ENCODE results near the gene PFDN6.

DNA sequence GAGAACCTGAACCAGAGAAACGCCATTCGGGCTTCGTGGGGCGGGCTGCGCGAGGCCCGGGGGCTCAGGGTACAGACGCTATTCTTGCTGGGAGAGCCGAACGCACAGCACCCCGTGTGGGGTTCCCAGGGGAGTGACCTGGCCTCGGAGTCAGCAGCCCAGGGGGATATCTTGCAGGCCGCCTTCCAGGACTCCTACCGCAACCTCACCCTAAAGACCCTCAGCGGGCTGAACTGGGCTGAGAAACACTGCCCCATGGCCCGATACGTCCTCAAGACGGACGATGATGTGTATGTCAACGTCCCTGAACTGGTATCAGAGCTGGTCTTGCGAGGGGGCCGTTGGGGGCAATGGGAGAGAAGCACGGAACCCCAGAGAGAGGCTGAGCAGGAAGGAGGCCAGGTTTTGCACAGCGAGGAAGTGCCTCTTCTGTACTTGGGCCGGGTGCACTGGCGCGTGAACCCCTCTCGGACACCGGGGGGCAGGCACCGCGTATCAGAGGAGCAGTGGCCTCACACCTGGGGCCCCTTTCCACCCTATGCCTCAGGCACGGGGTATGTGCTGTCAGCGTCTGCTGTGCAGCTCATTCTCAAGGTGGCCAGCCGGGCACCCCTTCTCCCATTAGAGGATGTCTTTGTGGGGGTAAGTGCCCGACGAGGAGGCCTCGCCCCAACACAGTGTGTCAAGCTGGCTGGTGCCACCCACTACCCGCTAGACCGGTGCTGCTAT lies 11.6 kb upstream of the PFDN6 start:
- TF ChIP-seq, protein P1, sequence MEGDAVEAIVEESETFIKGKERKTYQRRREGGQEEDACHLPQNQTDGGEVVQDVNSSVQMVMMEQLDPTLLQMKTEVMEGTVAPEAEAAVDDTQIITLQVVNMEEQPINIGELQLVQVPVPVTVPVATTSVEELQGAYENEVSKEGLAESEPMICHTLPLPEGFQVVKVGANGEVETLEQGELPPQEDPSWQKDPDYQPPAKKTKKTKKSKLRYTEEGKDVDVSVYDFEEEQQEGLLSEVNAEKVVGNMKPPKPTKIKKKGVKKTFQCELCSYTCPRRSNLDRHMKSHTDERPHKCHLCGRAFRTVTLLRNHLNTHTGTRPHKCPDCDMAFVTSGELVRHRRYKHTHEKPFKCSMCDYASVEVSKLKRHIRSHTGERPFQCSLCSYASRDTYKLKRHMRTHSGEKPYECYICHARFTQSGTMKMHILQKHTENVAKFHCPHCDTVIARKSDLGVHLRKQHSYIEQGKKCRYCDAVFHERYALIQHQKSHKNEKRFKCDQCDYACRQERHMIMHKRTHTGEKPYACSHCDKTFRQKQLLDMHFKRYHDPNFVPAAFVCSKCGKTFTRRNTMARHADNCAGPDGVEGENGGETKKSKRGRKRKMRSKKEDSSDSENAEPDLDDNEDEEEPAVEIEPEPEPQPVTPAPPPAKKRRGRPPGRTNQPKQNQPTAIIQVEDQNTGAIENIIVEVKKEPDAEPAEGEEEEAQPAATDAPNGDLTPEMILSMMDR (IDR thresholded peaks at IDR 0.05; ENCODE audit: low read depth, low read length, poor library complexity, severe bottlenecking): no peak
- no peak for TF ChIP-seq EZH2phosphoT487 (IDR thresholded peaks at IDR 0.05; ENCODE audit: borderline replicate concordance, low read length)
